HG02571 (cell line): ENCODE data around the gene KCNC2.

Experiments used
- ATAC-seq: cut with Tn5 transposase; IDR thresholded peaks from one replicate; pipeline ENCODE4 v1.9.1; 2021; ENCODE audit warnings: mild to moderate bottlenecking, moderate library complexity; ENCODE audit not compliant: unreplicated experiment

The KCNC2 gene

GRCh38 chr12:75162845-75163244, 46.8 kb downstream of the KCNC2 start:
- no peak for ATAC-seq

DNA sequence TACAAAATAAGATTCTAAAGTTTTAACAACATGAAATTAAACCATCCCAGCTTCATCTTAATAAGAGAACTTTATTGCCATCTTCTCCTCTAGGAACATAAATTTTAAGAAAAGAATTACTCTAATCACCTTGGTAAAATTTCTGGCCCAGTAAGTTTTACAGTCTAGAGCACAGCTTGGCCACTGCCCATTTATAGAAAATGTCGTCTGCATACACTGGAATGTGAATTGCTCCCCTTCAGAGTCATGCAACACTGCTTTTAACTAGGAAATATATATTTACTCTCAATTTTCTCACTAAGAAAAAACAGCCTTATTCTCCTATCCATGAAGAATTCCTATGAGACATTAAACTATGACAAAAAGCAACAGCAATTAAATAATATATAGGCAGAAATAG, 48.2 kb downstream of the KCNC2 start:
- no peak for ATAC-seq

DNA sequence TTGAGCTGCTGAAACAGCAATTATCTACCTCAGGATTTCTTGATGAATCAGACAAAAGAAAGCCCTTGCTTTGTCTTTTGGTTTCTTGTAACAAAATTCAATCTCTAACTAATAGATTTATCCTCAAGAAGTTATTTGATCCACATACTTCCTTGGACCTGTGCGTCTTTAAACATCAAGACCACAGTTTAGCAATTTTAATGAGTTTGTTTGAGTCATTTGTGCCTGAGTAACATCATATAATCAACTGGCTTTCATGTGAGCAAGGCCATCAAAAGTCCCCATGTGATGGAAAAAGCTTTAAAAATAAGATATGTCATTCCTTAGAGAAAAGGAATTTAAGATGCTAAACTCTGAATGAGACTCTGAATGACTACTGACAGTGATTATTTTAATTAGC, 52.3 kb downstream of the KCNC2 start:
- no peak for ATAC-seq

GRCh38 chr12:75155962-75156361, 53.7 kb downstream of the KCNC2 start:
- ATAC-seq: no peak

DNA sequence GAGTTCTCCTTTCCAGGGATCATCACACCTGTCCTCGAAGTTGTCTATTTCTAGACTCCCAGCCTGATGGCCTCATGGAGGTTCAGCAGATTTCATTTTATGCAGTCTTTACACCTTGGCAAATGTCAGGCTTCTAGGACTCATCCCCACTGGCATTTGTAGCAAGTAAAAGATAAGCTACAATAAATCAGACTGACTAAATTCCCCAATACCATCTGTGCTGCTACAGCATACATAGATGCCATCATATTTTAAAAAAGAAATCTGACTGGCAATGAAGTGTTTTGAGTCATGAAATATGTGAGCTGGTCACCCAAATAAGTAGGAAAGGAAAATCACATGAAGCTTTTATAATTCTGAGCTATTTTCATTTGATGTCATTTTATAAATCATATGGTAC, 55.3 kb downstream of the KCNC2 start:
- ATAC-seq: no peak

- ATAC-seq: no peak
Measured at GRCh38 chr12:75139196-75139595, 70.4 kb downstream of the KCNC2 start.

DNA sequence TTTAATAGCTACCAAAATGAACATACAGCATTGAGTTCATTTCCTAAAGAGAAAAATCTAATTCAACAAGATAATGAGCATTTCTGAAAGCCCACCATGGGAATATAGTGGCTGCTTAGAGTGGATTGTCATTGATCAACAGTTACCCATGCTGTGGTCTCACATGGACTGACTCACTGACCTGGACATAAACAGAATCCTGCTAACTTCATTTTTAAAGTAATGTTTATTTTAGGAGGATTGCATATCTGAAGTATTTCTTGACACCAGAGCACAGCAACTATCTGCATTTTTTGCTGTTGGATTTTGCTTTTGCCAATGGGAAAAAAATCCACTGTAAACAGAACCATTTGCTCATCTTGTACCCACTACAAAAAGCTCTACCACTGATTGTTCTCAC, 71.7 kb downstream of the KCNC2 start:
- ATAC-seq: no peak

DNA sequence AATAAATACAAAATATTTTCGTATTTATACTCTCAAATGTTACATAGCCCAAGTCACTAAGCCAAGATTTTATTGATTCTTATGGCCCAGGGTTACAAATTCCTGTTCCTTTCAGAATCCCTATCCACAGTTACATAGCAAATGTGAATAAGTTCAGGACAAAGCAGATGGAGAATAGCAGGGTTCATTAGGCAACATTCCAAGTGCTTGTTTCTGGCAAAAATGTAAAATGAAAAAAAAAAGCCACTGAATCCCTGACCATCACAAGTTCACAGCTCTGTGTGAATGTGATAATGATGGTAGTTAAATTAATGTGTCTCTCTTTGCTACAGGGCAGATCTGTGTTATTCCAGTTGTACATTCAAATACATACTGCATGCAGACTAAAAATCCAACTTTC, 74.6 kb downstream of the KCNC2 start:
- no peak for ATAC-seq

GRCh38 chr12:75130811-75131210, 78.8 kb downstream of the KCNC2 start:
- no peak for ATAC-seq

DNA sequence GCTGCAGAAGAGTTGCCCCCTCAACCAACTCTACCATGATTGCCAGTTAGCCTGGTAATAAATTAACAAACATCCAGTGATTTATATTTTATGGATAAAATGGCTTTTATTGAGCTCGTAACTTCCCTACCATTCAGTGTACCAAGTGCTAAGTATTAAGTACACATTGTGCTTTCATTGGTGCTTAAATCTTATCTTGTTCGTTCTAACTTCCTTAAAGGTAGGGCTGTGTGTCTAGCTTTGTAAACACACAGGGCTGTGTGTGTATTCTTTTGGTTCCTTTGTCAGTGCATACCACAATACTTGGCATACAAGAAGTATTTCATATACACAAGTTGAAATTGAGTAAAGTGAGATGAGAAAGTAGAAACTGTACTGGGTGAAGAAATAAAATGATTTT, 80.4 kb downstream of the KCNC2 start:
- ATAC-seq: no peak

DNA sequence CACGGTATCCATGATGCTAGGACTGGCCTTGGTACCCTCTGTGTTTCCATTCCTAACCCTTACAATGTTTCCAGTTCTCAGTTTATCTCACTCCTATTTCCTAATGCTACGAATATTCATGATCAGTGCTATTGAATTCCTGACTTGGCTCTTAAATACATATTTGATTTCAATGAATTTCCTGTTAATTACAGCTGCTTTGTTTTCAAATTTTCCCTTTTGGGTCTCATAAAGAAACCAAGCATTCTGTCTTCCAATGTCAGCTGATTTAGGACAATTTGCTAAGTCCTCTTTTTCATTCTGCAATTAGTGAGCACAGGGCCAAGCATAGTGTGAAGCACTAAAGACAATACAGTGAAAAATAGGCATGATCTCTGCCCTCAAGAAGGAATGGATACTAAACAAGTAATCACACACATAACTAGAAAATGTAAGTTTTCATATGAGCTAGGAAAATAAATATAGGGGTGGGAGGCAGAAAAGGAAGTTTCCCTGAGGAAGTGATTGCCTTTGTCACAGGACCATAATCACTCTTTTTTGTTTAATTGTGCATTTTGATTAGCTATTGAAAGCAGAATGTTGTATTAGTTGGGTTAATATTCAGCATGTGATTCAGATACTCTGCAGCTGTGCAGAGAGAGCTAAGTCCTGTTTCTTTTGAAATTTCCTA, 88.5 kb downstream of the KCNC2 start:
- no peak for ATAC-seq

- ATAC-seq: no peak
Measured at GRCh38 chr12:75120311-75120711, 89.3 kb downstream of the KCNC2 start.

- no peak for ATAC-seq
Measured at GRCh38 chr12:75116646-75117198, 92.9 kb downstream of the KCNC2 start.

- no peak for ATAC-seq
Measured at GRCh38 chr12:75115748-75116147, 93.9 kb downstream of the KCNC2 start.

GRCh38 chr12:75103822-75104221, 105.8 kb downstream of the KCNC2 start:
- ATAC-seq: no peak

DNA sequence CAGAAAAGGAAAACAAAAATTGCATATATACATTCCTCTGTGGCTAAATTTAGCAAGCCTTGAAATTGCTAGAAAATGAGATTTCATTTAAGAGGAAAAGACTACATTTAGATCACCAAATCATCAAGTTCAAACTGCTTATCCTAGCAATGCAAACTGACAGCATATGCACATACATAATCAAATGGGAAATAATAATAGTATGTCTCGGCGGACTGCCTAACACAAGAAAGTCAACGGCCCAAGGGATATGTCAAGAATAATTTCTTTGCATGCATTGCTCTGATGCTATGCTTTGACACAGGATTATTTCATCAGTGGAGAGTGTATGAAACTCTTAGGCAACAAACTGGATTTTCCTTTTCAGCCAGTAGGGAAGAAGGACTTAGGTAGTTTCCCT, 107.9 kb downstream of the KCNC2 start:
- ATAC-seq: no peak

GRCh38 chr12:75099210-75099609, 110.4 kb downstream of the KCNC2 start:
- no peak for ATAC-seq

DNA sequence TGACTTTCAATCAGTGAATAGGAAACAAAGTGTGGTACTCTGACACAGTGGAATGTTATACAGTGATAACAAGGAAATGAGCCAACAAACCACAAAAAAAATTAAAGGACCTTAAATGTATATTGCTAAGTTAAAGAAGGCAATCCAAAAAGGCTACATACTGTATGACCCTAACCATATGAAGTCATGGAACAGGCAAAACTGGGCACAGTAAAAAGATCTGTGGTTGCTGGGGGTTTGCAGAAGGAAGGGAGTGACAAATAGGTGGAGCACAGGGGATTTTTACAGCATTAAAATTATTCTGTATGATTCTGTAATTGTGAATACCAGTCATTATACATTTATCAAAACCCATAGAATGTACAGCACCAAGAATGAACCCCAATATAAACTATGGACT, 112.6 kb downstream of the KCNC2 start:
- ATAC-seq: no peak

GRCh38 chr12:75087654-75088053, 122.0 kb downstream of the KCNC2 start:
- ATAC-seq: no peak

GRCh38 chr12:75086091-75087038, 123.3 kb downstream of the KCNC2 start:
- ATAC-seq: no peak

DNA sequence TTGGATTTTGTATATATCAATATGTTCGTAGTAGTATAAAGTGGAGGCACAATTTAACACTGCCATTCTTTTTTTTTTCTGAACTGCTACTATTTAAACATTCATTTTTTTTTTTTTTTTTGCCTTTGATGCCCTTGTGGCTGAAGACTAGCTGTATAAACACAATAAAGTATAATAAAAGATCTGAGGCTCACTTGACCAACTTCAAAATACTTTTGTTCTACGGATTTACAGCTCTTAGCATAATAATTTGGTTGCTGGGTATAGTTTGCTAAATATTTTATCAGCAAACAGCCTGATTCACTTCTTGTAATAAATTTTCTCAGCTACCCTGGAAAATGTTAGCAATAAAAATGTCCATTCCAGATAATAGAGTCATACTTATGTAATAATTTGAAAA, 128.3 kb downstream of the KCNC2 start:
- ATAC-seq: no peak

DNA sequence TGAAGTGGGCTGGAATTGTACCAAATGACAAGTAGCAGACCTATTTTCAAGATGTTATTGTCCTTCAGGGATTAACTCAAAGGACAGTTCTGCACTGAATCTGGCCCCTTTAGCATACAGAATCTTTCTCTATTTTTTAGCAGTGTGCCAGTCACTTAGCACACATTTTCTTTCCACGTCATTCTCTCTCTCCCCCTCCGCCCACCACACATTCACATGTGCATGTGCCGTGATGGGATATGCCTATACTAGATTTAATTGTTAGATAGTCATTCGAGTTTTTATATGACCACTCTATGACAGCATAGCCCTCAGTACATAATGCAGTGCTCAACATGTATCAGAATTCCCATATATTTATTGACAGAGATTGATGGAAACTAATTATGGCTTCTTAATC, 129.1 kb downstream of the KCNC2 start:
- ATAC-seq: no peak
